Stimulated activated naive B cell treated with anti-CD40 and anti-IgM and Interleukin-4, amounts not matched to agents 10 μg/mL and 1 μg/mL and 100 μg/mL, for 72 hours (primary cell): ENCODE measurements around the gene NAV2.

Source experiments
- ATAC-seq, 2 donors: fragments of 150-1000 bp; cut with Tn5 transposase; replicated peaks; 2 replicates each; pipeline ENCODE4 v1.10.0; 2021; ENCODE audit warnings: moderate library complexity in 1 of 2
- DNase-seq: peaks from one replicate; pipeline ENCODE4 v3.0.0; 2021
- H3K27ac Mint-ChIP-seq: one replicate; pipeline ENCODE4 v1.8.0; 2022; ENCODE audit warnings: mild to moderate bottlenecking, mixed read lengths
- H3K27me3 Mint-ChIP-seq, 2 donors: one replicate each; pipeline ENCODE4 v1.8.0; 2022; ENCODE audit warnings: mixed read lengths in 2 of 2
- H3K36me3 Mint-ChIP-seq, 2 donors: one replicate each; pipeline ENCODE4 v1.8.0; 2022; ENCODE audit warnings: mixed read lengths in 2 of 2, mild to moderate bottlenecking in 1 of 2
- H3K4me1 Mint-ChIP-seq, 2 donors: one replicate each; pipeline ENCODE4 v1.8.0; 2022; ENCODE audit warnings: mixed read lengths in 2 of 2, mild to moderate bottlenecking in 1 of 2
- H3K4me3 Mint-ChIP-seq, 2 donors: one replicate each; pipeline ENCODE4 v1.8.0; 2022; ENCODE audit warnings: mild to moderate bottlenecking in 2 of 2, mixed read lengths in 2 of 2, moderate library complexity in 1 of 2
- H3K9me3 Mint-ChIP-seq, 2 donors: one replicate each; pipeline ENCODE4 v1.8.0; 2022; ENCODE audit warnings: mixed read lengths in 2 of 2, mild to moderate bottlenecking in 1 of 2

Gene NAV2

DNA sequence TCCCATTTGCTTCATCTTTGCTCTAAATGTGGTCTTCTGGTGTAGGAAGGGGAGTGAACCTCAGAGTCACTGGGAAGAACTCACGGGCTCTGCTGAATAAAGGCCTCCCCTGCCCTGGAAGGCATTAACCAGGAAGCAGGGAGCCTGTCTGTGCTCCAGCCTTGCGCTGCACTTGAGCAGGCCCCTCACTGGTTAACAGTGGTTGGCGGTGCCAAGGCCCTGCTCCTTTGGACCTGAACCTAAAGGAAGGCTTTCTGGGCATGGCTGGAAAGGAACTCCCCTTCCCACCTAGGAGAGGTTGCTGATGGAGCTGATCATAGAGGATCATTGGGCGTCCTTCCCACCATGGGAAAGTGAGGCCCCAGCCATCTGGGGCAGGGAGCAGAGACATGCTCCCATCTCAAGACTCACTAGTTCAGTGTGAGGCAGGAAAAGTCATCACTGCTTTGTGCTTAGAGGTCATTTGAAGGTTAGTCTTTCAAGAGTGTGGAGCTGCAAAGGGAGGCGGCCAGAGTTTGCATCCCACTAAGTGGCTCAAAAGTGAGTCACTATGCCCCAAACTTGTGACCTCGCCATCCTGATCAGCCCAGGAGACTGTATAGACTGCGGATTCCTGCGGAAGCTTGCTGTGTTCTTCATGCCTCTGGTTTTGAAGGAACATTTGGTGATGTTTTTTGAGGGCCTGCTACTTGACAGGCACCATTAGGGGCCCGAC lies 397.3 kb downstream of the NAV2 start:
- H3K4me1 Mint-ChIP-seq = peaks cover 6 to 19% of the 10 kb centered on the region in 2 donors
- DNase-seq (no peak), ATAC-seq (no peak)
- H3K27me3 Mint-ChIP-seq = peaks cover 6 to 13% of the 10 kb centered on the region in 2 donors
- no peak overlapping the region for H3K27ac Mint-ChIP-seq
- peaks cover 0 to 4% of the 10 kb centered on the region in 2 donors for H3K36me3 Mint-ChIP-seq
- H3K4me3 Mint-ChIP-seq = no peak overlapping the region
- no peaks in the 10 kb centered on the region for H3K9me3 Mint-ChIP-seq

DNA sequence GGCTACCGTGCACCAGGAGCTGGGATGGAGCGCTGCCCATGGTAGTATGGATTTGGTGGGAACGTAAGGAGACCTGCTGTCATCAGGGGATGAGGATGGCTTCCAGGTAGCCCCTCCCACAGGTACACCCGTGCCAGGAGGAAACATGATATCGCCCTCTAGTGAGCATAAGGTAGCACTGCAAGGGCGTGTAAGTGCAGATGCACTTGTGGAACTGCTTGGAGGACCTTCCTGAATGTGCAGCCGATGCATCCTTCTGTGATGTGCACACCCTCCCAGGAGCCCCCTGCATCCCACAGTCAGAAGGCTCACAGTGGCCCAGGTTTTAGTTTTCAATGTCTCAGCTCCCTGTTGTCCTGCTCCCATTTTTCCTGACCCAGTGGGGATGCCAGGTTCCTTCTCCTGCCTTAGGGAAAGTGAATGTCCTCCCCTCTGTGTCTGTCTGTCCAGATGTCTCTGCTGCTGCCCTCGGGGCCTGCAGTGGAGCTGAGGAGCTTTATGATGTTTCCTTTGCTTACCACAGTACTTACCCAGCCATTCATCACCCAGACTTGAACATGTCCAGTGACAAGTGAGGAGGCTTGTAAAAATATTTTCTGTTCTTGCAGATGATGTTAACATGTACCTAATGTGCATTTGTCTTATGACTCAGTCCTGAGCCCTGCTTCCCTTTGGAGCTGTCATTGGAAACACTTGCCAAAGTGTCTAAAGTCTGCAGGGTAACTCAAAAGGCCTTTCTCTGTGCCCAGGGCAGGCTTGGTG lies 398.5 kb downstream of the NAV2 start:
- Mint-ChIP-seq H3K9me3 (no peaks in the 10 kb centered on the region), H3K27me3 (peaks cover 9 to 10% of the 10 kb centered on the region in 2 donors), H3K27ac (no peak overlapping the region), H3K36me3 (peaks cover 0 to 4% of the 10 kb centered on the region in 2 donors), H3K4me3 (no peak overlapping the region), H3K4me1 (peaks cover 6 to 19% of the 10 kb centered on the region in 2 donors)
- ATAC-seq = peak; percentile 82 to 92
- peak; percentile 53 for DNase-seq

DNA sequence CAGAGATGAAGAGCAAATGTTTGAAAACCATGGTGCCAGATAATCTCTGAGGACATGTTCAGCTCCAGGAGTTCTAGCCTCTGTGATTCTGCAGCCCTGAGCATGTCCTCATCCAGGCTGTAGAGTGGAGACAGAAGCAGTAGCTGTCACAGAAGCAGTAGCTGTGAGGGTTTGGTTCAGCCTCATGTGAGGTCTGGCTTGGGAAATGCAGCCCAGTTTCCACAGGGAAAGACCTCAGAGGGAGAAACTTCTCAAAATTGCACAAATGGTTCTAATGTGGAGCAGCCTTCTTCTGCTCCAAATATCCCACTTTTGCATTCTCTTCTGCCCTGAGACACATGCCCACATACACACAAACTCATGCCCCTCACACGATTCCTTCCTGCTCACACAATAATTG lies 399.2 kb downstream of the NAV2 start:
- ATAC-seq (no peak), DNase-seq (no peak)
- Mint-ChIP-seq H3K4me1 (peaks cover 6 to 19% of the 10 kb centered on the region in 2 donors), H3K4me3 (no peak overlapping the region), H3K36me3 (peaks cover 0 to 4% of the 10 kb centered on the region in 2 donors), H3K27ac (no peak overlapping the region), H3K27me3 (peaks cover 9 to 10% of the 10 kb centered on the region in 2 donors), H3K9me3 (no peaks in the 10 kb centered on the region)

DNA sequence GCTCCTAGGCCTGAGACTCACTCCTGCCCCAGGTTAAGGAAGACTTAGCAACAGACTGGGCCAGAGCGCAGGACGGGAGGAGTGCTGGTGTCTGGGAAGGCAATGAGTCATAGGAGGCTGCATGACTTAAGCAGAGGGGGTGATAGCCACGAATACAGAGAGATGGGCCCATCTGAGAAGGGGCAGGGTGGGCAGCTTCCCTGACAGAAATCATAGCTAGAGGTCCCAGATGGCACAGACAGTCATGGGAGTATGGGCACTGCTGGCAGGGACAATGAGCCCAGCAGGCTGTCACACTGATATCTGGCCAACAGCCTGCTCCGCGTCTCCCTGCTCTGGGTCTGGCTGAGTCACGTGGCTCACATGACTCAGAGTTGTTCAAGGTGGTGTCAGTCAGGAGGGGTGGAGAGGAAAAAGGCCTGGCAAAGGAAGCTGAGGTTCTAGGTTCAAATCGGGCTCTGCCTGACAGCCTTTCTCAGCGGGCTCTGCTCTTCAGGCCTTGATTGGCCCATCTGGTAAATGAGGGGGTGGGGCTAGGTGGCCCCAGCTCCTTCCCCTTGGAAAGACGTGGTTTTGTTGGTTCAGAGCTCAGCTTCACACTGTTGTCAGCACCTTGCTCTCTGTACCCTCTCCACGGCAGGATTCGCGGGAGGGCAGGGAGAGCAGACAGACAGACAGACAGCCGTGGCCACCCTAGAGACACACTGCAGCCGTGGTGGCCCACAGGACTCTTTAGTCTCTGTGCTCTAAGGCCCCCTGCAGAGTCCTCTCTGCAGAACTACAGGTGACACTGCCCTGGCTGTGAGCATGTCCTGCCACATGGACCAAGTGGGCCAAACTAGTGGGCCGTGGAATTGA lies 399.9 kb downstream of the NAV2 start:
- Mint-ChIP-seq H3K9me3 (no peaks in the 10 kb centered on the region), H3K27ac (no peak overlapping the region), H3K27me3 (peaks cover 9 to 10% of the 10 kb centered on the region in 2 donors), H3K36me3 (peaks cover 0 to 3% of the 10 kb centered on the region in 2 donors), H3K4me1 (peaks cover 6 to 19% of the 10 kb centered on the region in 2 donors), H3K4me3 (no peak overlapping the region)
- ATAC-seq = peak in 1 of 2 donors; percentile 30
- no peak for DNase-seq

DNA sequence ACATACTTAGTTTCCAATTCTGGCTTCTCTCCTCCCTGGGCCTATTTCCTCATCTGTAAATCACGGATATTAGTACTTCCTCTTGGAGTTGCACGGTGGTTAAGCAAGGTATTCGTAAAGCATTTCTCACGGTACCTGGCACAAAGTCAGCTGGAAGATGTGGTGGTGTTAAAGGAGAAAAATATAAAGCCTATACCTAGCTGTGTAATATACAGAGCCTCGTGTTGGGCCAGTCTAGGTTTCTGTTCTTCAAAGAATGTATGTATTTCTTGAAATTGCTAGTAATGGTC lies 400.5 kb downstream of the NAV2 start:
- ATAC-seq (peak; percentile 25 to 41), DNase-seq (no peak)
- Mint-ChIP-seq H3K36me3 (no peaks in the 10 kb centered on the region), H3K27me3 (peaks cover 9 to 11% of the 10 kb centered on the region in 2 donors), H3K4me1 (peaks cover 6 to 19% of the 10 kb centered on the region in 2 donors), H3K9me3 (no peaks in the 10 kb centered on the region), H3K4me3 (no peak overlapping the region), H3K27ac (no peak overlapping the region)

DNA sequence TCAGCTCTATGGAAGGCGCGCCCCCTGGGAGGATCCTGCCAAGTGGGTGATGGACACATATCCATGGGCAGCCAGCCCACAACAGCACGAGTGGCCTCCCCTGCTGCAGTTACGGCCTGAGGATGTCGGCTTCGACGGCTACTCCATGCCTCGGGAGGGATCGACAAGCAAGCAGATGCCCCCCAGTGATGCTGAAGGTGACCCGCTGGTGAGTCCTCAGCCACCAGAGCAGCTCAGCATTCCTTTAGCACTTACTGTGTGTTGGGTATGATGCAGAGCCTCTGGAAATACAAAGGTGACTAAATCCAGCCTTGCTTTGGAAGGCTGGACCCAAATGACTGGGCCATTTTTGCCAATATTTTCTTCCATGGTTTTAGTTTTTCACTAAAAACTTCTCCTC lies 402.0 kb downstream of the NAV2 start:
- no peak for ATAC-seq
- Mint-ChIP-seq H3K4me1 (peaks cover 6 to 19% of the 10 kb centered on the region in 2 donors), H3K27me3 (peaks cover 9 to 17% of the 10 kb centered on the region in 2 donors), H3K36me3 (peaks cover 0 to 7% of the 10 kb centered on the region in 2 donors), H3K9me3 (no peaks in the 10 kb centered on the region), H3K4me3 (no peak overlapping the region), H3K27ac (no peak overlapping the region)
- no peak for DNase-seq

DNA sequence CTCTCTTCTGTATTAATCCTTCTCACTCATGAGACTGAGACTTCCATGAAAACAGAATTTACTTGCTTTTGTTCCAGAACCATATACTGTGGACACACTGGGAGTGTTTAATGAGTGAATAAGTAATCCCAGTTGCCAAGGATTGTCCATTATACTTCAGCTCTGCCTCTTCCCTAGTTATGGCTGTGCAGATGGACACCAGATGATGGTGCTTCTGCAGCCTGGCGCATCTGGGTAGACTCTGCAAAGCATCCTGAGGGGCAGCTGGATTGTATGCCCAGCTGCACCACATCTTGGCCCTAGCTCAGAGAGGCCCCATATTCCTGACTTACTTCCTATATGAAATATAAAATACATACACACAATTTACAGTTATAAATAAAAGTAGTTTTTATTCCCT lies 404.2 kb downstream of the NAV2 start:
- no peak for DNase-seq
- no peaks in the 10 kb centered on the region for H3K9me3 Mint-ChIP-seq
- H3K36me3 Mint-ChIP-seq = peaks cover 0 to 7% of the 10 kb centered on the region in 2 donors
- H3K27ac Mint-ChIP-seq = no peak overlapping the region
- no peak for ATAC-seq
- peaks cover 6 to 8% of the 10 kb centered on the region in 2 donors for H3K4me1 Mint-ChIP-seq
- H3K4me3 Mint-ChIP-seq = no peak overlapping the region
- H3K27me3 Mint-ChIP-seq = peaks cover 8 to 12% of the 10 kb centered on the region in 2 donors

DNA sequence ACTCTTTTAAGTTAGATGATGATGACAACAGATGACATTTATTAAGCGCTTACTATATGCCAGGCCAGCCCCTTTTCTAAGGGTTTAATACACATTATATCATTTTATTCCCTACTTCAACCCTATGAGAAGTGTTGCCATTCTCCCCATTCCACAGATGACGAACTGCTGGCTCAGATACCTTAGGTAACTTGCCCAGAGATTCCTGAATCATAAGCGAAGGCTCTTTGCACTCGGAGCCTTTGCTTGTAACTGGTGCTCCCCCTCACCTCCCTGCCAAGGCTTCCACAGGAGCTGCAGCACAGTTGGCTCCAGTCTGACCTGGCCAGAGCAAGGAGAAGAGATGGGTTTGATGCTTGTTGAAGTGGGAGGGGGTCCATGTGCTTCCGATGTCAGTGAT lies 404.7 kb downstream of the NAV2 start:
- no peaks in the 10 kb centered on the region for H3K9me3 Mint-ChIP-seq
- H3K4me1 Mint-ChIP-seq = peaks cover 6 to 8% of the 10 kb centered on the region in 2 donors
- no peak for DNase-seq
- peaks cover 12 to 16% of the 10 kb centered on the region in 2 donors for H3K27me3 Mint-ChIP-seq
- H3K36me3 Mint-ChIP-seq = peaks cover 0 to 7% of the 10 kb centered on the region in 2 donors
- H3K27ac Mint-ChIP-seq = no peak overlapping the region
- no peak overlapping the region for H3K4me3 Mint-ChIP-seq
- ATAC-seq = no peak

DNA sequence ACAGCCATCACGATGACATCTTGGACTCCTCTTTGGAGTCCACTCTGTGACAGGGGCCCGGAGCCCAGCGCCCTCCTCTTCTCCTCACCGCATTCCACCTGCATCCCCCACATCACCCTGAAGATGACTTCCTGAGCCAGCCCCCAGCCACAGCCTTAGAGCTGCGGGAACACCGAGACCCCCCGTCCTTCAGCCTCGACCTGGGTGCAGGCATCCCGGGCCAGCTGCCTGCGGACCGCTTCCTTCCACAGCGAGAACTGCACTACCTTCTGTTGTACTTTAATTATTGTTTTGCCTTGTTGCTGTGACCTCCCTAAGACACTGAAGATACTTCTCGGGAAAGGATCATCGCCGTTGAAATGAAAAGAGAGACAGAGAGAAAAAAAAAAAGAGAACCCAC lies 405.6 kb downstream of the NAV2 start:
- H3K4me1 Mint-ChIP-seq = peaks cover 1% of the 10 kb centered on the region in 2 donors
- no peak overlapping the region for H3K4me3 Mint-ChIP-seq
- ATAC-seq = no peak
- H3K36me3 Mint-ChIP-seq = peaks cover 0 to 7% of the 10 kb centered on the region in 2 donors
- H3K27ac Mint-ChIP-seq = no peak overlapping the region
- no peaks in the 10 kb centered on the region for H3K9me3 Mint-ChIP-seq
- DNase-seq = no peak
- peaks cover 12 to 16% of the 10 kb centered on the region in 2 donors for H3K27me3 Mint-ChIP-seq

DNA sequence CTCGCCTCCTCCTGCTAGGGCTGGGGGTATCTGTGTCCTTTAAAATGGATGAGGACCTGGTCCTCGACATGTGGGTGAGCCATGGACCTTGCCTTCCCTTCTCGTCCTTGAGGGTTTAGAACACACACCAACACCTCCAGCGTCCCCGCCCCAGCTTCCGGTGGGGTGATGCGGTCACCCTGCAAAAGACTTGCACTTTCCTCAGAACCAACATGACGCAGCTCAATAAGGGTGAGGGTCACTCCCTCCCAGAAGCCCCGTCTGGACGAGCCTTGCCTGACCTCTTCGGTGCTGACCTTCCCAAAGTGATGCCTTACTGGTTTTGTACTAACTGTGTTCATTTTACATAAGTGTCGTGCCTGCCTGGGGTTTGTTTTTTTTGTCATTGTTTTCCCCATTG lies 406.7 kb downstream of the NAV2 start:
- ATAC-seq (no peak), DNase-seq (no peak)
- H3K9me3 Mint-ChIP-seq = no peaks in the 10 kb centered on the region
- H3K36me3 Mint-ChIP-seq = peaks cover 0 to 7% of the 10 kb centered on the region in 2 donors
- no peaks in the 10 kb centered on the region for H3K4me1 Mint-ChIP-seq
- no peak overlapping the region for H3K27ac Mint-ChIP-seq
- peaks cover 12 to 16% of the 10 kb centered on the region in 2 donors for H3K27me3 Mint-ChIP-seq
- no peak overlapping the region for H3K4me3 Mint-ChIP-seq

DNA sequence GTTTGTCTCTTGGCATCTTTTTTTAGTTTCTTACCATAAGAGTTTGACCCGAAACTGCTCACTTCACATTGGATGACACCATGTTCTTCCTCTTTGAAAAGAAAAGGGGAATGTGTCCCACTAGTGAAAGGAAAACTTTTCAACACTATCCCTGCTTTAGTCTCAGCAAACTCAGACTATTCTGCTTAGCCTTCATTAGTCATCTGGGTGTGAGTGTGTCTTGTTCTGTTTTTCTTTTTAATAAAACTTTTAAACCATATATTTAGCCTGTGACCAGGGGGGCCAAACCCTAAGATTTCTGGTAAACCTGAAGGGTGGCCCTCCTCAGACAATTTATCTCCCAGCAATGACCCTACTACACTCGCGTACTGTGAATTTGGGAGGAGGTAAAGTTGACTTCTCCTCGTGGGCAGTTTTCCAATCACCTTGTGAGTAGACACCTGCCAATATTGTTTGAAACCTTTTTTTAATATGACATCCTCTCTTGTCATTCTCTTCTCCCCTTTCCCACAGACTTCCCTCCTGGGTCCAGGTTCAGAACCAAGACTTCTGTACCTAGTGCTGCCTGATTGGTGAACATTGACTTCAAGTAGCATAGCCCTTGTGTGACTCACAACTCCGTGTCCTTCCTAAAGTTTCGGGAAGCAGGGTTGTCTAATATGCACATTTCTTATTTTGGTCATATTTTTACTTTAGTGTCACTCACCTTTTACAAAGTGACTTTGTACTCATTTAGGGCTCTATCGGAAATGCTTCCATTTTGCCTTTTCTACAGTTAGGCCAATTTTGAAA lies 407.7 kb downstream of the NAV2 start:
- no peak for ATAC-seq
- DNase-seq = no peak
- no peaks in the 10 kb centered on the region for H3K4me1 Mint-ChIP-seq
- no peak overlapping the region for H3K4me3 Mint-ChIP-seq
- H3K27me3 Mint-ChIP-seq = peaks cover 7 to 16% of the 10 kb centered on the region in 2 donors
- H3K36me3 Mint-ChIP-seq = peaks cover 0 to 7% of the 10 kb centered on the region in 2 donors
- H3K9me3 Mint-ChIP-seq = no peaks in the 10 kb centered on the region
- H3K27ac Mint-ChIP-seq = no peak overlapping the region

DNA sequence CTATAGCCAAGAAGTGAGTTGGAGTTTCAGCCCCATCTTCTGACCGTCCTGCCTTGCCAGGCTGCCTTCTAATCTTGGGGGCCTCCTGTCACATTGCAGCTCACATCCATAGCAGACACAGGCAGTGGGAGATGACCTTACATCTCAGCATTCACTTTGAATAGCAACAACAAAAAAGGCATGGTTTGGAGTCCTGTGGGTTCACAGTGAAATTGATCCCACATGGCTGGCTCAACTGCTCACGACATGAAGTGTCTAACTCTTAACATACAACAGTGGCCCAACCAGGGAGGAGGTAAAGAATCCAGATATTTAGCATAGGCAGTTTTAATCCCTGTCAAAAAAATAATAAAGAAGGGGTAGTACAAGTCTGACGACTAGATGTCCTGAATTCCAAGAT lies 409.5 kb downstream of the NAV2 start:
- Mint-ChIP-seq H3K36me3 (peaks cover 0 to 7% of the 10 kb centered on the region in 2 donors), H3K27ac (no peak overlapping the region), H3K9me3 (no peaks in the 10 kb centered on the region), H3K4me3 (no peak overlapping the region), H3K27me3 (peaks cover 7 to 27% of the 10 kb centered on the region in 2 donors), H3K4me1 (no peaks in the 10 kb centered on the region)
- ATAC-seq (no peak), DNase-seq (no peak)

DNA sequence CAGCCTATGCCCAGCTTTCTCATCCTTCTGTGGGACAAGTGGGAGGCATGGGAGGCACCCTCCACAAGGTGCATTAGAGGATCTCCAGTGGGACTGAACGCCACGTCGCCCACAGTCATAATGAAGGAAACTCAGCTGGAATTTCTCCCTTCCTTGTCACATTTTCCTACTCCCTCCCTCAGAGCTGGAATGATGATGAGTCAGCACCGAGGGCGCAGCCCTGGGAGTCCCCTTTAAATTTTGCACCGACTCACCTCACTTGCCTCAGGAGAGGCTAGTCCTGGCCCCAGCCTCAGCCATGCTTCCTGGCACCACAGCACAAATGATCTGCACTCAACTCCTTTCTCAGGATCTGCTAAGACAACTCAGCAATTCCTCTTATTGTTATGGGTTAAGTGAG lies 413.3 kb downstream of the NAV2 start:
- ATAC-seq (no peak), DNase-seq (no peak)
- no peaks in the 10 kb centered on the region for H3K9me3 Mint-ChIP-seq
- H3K4me3 Mint-ChIP-seq = no peak overlapping the region
- no peaks in the 10 kb centered on the region for H3K36me3 Mint-ChIP-seq
- no peak overlapping the region for H3K27ac Mint-ChIP-seq
- no peaks in the 10 kb centered on the region for H3K4me1 Mint-ChIP-seq
- peaks cover 3 to 29% of the 10 kb centered on the region in 2 donors for H3K27me3 Mint-ChIP-seq

DNA sequence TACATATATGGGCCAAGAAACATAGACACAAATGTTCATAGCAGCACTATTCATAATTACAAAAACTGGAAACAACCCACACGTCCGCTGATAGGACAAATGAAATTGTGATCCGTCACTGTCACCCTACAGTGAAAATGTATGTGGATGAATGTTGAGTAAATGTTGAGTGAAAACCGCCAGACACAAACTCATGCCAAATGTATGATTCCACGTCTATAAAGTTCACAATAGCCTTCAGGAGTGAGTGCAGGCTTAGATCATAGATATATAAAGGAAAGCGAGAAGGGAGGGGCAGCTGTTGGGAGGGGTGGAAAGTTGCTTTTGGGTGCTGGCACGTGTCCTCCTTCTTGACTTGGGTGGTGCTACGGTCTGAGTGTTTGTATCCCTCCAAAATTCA lies 414.1 kb downstream of the NAV2 start:
- Mint-ChIP-seq H3K4me3 (no peak overlapping the region), H3K27me3 (peaks cover 8 to 28% of the 10 kb centered on the region in 2 donors), H3K27ac (no peak overlapping the region), H3K4me1 (peaks cover under 1 to 2% of the 10 kb centered on the region in 2 donors), H3K9me3 (no peaks in the 10 kb centered on the region), H3K36me3 (no peaks in the 10 kb centered on the region)
- DNase-seq = no peak
- no peak for ATAC-seq
